HTR-8/SVneo (cell line): ENCODE data around the gene KLHDC9.
"Not testable (repeated sequence)": the region's sequence is repeated elsewhere in the genome, so short reads cannot be mapped to it uniquely, and the experiment has no call there.

Experiments used
- DNase-seq: peaks from one replicate; pipeline ENCODE4 v3.0.0; 2011; ENCODE audit warnings: low spot score, mixed read lengths; ENCODE audit not compliant: insufficient read length
- FAIRE-seq: peaks from 2 replicates; lab custom pipeline; 2011; peaks lifted over from hg19 to GRCh38; lab: Jason Lieb, UNC

KLHDC9 gene

DNA sequence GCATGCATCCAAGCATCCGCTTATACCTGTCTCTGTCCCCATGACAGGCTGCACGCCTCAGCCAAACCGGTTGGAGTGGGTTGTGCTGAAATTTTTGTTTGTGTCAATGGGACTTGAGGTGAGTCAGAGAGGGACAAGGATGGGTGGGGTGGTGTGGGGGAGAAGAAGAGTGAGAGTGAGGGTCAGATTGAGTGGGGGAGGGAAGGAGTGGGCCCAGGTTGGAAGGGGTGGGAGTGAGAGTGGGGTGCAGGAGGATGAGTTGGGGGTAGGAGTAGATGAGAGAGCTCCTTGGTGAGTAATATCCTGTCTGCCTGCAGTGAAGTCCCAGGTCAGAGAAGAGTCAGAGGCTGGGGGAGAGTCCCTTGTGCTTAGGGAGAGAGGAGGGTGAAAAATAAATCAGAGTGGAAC, 5.5 kb upstream of the KLHDC9 start:
- FAIRE-seq (no peak), DNase-seq (peak; percentile 24)

DNA sequence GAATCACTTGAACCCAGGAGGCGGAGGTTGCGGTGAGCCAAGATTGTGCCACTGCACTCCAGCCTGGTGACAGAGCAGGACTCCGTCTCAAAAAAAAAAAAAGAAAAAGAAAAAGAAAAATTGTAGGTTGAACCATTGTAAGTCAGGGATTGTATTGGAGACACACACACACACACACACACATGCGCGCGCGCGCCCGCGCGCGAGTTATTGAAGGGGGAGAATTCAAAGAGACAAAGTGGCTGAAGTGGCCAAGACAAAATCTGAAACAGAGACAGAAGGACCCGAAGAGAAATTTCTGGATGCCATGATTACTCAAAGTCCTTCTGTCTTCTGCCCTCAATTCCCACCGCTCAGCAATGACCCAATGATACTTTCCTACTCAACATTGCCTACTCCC, 3.7 kb upstream of the KLHDC9 start:
- FAIRE-seq (no peak), DNase-seq (no peak)

DNA sequence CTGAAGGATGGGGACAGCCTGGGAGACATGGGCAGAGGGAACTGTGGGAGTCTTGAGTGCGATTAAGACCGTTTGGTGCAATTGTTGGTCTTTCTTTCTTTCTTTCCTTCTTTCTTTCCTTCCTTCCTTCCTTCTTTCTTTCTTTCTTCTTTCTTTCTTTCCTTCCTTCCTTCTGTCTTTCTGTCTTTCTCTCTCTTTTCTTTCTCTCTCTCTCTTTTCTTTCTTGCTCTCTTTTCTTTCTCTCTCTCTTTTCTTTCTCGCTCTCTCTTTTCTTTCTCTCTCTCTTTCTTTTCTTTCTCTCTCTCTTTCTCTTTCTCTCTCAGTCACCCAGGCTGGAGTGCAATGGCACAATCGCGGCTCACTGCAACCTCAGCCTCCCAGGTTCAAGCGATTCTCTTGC, 2.9 kb upstream of the KLHDC9 start:
- no peak for DNase-seq
- no peak for FAIRE-seq

DNA sequence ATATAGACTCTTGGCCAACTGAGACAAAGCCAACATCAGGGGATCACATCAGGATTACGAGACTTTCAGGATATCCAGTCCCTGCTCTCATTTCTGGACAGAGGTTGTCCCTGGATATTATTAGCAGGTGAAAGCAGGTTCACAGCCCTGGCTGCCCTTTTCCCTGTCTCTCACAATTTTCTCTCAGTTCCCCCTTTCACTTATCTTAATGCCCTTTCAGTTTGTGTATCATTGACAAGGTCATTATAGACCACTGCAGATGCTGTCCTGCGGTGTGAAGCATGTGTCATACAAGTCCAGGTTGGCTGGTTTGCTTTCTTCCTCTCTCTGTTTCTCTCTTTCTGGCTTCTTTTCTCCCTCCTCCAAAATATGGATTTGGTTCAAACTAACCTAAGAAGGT, 2.1 kb upstream of the KLHDC9 start:
- no peak for FAIRE-seq
- DNase-seq = no peak

DNA sequence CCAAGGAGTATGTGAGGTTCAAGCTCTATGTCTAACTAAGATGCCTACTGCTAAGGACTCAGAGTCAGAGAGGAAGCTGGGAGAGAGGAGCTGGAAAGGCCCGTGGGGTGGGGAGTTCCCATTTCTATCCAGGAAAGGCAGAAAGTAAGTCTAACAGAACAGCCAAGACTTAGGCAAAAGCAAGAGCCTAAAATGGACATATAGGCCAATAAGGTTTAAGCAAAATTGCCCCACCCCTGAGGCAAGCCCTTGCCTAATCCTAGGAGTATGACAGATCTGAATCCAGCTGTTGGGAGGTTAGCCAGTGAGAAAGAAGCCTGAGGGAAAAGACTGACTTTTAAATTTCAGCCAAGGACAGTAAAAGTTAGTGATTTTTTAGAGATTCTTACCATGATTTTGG, 1.6 kb upstream of the KLHDC9 start:
- FAIRE-seq = no peak
- DNase-seq = no peak

DNA sequence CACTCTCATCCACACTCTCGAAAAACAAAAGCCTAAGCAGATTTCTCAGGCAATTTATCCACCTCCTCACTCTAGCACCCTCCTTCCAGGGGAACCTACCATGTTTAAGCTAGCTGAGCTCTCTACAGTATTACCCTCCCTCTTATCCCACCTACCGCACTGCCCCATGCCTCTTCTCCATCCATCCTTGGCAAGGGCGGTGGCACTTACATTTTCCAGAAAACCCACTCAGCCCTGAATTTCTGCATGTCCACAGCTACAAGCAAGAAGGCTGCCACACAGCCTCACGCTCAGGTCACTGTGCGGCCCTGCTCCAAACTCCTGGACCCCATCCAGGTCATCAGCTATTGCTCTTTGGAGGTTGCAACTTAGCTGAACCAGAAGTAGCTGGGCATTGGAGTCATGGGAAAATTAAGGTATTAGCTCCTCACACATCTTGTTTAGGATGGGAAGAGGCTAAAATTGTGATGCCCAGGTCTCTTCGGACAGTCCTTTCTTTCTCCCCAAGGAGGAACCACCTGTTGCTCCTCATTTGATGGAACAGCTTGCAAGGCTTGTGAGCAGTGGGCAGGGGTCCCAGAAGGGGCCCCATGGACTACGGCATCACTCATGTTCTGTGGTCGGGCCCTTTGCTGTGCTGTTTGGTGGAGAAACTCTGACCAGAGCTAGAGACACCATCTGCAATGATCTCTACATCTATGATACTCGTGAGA, 1.1 kb downstream of the KLHDC9 start:
- DNase-seq (no peak), FAIRE-seq (no peak)

DNA sequence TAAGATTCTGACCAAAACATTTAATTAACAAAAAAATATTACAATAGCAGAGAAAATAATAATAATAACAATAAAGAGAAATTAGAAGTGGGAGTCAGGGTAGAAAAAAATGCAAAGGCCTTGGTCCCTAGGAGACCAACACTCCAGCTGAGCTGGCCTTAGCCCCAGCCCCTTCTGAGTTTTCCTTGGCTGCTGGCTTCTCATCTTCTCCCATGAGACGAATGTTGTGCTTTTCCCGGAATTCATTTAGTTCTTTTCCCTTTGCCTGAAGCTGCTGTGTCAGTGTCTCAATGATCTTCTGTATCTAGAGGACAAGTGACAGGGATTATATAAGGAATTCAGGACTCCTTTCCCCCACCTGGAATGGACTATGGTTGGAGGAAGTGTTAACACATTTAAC, 2.4 kb downstream of the KLHDC9 start:
- FAIRE-seq = no peak
- DNase-seq = no peak

DNA sequence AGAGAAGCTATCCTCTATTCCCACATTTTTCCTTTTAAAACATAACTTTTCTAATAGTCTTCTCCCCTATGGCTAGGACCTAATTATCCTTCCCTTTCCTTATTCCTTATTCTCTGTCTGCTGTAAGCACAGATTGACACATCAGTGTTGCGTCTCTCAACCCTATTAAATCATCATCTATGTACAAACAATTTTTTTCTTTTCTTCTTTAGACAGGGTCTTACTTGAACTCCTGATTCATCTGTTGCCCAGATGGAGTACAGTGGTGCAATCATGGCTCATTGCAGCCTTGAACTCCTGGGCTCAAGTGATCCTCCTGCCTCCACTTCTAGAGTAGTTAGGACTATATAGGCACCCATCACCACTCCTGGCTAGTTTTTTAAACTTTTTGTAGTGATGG, 8.3 kb downstream of the KLHDC9 start:
- no peak for DNase-seq
- FAIRE-seq = no peak

DNA sequence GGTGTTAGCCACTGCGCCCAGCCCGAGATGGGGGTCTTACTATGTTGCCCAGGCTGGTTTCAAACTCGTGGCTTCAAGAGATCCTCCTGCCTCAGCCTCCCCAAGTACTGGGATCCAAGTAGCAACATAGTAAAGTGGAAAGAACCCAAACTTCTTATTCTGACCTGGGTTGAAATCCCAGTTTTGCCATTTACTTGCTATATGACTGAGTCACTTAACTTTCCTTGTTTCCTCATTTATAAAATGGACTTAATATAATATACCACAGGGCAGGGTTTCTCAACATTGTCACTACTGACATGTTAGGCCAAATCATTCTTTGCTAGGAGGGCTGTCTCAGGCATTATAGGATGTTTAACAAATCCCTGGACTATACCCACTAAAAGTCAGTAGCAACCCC, 13.0 kb downstream of the KLHDC9 start:
- FAIRE-seq (no peak), DNase-seq (no peak)

DNA sequence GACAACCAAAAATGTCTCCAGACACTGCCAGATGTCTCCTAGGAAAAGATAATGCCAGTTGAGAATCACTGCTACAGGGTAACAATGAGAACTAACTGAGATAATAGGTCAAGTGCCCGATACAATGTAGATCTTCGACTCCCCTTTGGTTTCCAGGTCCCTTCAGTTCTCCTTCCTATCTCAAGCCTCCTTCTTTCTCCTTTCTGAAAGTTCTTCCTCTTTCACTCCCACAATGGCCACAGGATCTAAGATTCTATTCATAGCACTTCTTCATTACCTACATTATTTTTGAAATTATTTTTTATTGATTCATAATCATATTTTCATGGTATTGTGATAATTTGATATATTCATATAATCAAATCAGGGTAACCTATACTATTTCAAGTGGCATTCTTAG, 13.4 kb downstream of the KLHDC9 start:
- DNase-seq (no peak), FAIRE-seq (no peak)

DNA sequence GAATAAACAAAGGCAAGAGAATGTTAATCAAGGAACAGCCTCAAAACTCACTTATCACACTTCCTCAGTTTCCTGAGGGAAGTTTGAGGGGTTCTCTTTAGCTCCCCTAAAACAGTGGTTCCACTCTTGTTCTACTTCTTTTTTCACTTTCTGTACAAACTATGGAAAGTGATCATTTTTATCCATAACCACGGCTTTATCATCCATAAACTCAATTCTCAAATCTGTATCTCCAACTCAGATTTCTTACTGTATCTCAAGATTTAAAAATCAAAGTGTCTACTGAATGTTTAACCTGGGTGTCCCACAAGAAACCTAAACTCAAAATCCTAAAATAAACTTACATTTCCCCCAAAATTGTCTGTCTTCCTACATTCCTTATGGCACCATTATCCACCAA, 15.8 kb downstream of the KLHDC9 start:
- FAIRE-seq (no peak), DNase-seq (no peak)

DNA sequence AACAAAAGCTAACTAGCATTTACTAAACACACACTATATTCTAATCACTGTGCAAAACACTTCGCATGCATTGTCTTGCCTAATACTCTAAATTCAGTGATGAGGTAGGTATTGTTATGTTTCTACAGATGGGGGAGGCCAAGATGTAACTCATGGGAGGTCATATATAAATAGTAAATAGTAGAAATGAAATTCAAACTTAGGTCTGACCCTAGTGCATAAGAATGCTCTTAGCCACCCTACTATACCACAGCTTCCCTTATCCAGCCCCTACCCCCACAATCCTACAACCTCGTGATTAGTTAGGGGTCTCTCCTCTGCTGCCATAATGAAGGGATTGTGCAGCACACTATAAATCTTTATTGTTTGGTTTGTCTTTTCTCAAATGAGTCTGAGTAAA, 16.4 kb downstream of the KLHDC9 start:
- no peak for DNase-seq
- FAIRE-seq = no peak

DNA sequence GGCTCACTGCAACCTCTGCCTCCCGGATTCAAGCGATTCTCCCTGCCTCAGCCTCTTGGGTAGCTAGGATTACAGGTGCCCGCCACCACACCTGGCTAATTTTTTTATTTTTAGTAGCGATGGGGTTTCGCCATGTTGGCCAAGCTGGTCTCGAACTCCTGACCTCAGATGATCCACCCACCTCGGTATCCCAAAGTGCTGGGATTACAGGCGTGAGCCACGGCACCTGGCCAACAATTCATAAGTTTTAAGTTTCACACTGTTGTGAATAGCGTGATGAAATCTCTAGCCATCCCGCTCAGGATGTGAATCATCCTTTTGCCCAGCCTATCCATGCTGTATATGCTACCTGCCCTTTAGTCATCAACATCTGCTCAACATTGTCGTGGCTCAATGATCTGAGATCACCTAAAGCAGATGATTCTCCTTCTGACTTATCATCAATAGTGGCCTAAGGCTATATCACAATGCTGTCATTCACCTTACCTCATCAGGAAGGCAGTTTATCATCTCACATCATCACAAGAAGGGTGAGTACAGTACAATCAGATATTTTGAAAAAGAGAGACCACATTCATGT, 17.1 kb downstream of the KLHDC9 start:
- FAIRE-seq (peak; percentile 16), DNase-seq (peak; percentile 46)

DNA sequence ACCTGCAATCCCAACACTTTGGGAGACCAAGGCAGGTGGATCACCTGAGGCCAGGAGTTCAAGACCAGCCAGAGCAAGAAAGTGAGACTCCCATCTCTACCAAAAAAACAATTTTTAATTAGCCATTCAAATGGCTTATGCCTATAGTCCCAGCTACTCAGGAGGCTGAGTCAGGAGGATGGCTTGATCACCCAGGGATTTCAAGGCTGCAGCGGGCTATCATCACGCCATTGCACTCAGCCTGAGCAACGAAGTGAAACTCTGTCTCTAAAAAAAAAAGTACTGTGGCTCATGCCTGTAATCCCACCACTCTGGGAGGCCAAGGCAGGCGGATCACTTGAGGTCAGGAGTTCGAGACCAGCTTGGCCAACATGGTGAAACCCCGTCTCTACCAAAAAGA, 17.8 kb downstream of the KLHDC9 start:
- not testable (repeated sequence) for FAIRE-seq, DNase-seq

DNA sequence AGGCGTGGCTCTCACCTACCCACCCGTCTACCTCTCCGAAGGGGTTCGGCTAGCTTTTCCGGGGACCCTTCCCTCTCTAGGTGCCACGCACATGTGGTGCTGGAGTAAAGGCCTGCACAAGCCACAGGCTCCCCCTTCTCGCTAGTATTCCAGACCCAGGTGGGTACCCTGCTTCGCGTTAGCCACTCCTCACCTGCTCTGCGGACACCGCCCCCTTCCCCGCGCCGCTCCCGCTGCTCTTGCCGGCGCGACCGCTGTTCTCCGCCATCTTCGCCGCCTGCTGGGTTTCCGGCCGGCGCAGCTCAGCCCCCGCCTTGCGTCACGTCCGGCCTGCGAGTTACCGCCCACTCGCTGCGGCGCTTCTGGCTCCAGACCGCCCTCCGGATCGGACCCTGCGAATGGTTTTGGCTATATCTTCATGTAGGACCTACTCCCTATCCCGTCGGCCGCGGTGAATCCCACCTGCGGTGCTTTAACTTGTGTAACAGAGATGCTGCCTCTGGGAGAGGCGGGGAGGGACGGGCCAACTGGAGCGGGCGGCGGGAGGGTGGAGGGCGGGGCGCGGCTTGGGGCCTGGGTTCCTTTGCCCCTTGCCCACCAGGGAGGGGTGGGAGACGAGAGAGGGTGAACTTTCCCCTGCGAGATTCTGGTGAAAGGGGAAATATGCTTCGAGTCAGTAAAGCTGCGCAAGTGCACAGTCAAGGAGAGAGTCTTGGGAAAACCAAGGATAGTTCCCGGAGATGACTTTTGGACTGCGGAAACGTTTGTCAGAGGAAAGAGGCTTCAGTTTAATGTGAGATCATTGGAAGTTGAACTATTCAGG, 19.8 kb downstream of the KLHDC9 start, which contains the start of the genes NIT1 and PFDN2:
Gene NIT1, plus strand, starts transcription at position 347 of the 823 bp plus-strand sequence. Its CDS starts 72 bp downstream, at position 419.
Gene PFDN2, minus strand, starts transcription at position 279 of the 823 bp plus-strand sequence. Its CDS starts 11 bp downstream, at position 268.
- DNase-seq (peak; percentile 81), FAIRE-seq (peak; percentile 40)

DNA sequence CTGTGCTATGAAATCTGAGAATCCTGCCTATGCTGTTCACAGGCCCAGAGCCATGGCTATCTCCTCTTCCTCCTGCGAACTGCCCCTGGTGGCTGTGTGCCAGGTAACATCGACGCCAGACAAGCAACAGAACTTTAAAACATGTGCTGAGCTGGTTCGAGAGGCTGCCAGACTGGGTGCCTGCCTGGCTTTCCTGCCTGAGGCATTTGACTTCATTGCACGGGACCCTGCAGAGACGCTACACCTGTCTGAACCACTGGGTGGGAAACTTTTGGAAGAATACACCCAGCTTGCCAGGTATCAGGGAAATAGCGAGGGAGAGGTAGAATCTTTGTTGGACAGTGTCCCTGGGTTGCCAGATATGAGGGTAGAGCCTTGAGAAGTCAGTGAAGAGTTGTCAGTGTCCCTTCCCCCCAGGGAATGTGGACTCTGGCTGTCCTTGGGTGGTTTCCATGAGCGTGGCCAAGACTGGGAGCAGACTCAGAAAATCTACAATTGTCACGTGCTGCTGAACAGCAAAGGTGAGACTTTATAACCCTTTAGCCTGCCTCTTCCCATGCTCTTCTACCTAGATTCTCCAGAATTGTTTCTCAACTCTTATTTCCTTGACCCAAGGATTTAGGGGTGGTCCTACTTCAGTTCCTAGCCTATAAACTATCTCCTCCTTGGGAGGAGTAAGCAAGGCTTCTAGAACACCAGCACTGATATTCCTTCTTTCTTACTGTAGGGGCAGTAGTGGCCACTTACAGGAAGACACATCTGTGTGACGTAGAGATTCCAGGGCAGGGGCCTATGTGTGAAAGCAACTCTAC, 21.1 kb downstream of the KLHDC9 start:
- no peak for FAIRE-seq
- peak; percentile 19 for DNase-seq

DNA sequence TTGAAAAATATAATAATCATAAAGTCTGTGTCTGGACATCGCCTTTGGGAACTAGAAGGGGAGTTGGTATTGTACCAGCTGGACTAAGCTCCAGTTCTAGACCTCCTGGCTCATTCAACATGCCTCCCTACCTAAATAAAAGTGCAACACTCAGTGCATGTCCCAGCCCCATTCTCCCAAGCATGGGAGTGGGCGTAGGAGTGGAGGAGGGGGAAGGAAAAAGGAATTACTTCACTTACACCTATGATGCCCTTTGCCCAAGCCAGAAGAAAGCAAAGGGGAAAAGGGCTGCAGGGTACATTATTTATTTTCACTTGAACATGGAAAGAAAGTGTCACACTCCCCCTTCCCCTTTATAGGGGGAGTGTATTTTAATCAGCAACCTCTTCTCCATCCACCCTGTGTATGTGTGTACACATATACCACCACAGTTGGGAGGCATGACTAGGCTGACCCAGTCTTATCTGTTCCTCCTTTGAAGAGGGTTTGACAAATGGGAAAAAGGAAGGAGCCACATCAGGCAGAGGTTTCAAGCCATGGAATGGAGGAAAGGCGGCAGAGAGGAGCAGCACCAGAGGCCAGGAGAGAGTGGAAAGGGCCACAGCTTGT, 23.0 kb downstream of the KLHDC9 start:
- DNase-seq (no peak), FAIRE-seq (no peak)

DNA sequence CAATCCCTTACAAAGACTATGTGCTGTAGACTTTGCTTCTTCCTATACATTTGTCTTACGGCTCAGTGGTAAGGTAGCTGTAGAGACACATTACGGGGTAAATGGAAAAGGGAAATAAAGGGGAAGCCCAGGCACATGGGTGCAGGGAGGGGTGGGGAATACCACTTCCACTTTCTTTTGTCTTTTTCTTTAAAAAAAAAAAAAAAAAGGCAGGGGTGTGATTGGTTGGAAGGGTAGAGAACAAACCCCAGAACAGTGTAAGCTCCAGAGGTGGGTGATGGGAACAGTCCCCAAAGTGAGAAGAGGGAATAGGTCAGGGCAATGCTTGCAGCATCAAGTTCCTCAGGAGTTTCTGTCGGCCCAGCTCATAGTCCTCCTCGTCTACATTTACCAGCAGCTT, 23.7 kb downstream of the KLHDC9 start:
- DNase-seq (no peak), FAIRE-seq (no peak)

DNA sequence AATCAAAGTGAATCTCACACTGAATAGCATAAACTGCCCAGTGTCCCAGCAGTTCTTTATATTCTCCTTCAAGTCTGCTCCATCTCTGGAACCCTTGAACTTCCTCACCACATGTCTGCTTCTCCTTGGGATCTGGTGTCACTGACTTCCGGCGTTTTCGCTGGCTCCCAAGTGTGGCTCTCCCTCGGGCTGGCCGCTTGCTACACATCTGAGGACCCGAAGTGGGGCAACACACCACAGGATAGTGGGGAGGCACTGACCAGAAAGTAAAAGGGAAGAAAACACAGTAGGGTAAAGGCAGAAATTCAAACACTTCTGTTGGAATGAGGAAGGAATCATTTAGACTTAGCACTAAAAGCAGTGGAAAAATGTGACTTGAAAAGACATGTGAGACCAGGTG, 24.8 kb downstream of the KLHDC9 start:
- DNase-seq = no peak
- no peak for FAIRE-seq

DNA sequence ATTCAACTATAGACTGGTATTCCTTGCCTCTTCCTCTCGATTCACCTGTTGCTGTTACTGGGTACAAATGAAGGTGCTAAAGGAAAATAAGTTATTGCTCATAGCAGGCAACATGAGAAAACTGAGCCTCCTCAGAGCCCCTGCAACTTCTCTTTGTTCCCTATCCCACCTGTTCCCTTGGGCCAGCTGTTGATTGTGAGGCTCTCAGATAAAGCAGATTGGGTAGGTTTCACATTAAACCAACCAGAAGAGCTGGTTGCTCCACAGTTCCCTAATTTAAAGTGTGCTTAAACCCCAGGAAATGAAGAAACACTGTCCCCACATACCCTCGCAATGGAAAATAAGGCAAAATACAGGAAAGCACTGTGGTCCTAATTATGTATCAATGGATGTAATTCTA, 29.5 kb downstream of the KLHDC9 start:
- DNase-seq = no peak

More for the DNA sequence above, 29.5 kb downstream of the KLHDC9 start:
- no peak for FAIRE-seq
